Measurements from ENCODE around the gene NBL1.

NBL1 gene

GRCh38 chr1:19690342-19690741 is 46.2 kb downstream of the NBL1 start:
- in situ Hi-C loops (cut with MboI; ENCODE audit: low pct_unique_long_range_greater_than_20kb, low sequenced_read_pairs, unreplicated experiment): no loop called here
- DNase-seq (ENCODE audit: low spot score): no peak
- TF ChIP-seq, protein P1, sequence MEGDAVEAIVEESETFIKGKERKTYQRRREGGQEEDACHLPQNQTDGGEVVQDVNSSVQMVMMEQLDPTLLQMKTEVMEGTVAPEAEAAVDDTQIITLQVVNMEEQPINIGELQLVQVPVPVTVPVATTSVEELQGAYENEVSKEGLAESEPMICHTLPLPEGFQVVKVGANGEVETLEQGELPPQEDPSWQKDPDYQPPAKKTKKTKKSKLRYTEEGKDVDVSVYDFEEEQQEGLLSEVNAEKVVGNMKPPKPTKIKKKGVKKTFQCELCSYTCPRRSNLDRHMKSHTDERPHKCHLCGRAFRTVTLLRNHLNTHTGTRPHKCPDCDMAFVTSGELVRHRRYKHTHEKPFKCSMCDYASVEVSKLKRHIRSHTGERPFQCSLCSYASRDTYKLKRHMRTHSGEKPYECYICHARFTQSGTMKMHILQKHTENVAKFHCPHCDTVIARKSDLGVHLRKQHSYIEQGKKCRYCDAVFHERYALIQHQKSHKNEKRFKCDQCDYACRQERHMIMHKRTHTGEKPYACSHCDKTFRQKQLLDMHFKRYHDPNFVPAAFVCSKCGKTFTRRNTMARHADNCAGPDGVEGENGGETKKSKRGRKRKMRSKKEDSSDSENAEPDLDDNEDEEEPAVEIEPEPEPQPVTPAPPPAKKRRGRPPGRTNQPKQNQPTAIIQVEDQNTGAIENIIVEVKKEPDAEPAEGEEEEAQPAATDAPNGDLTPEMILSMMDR (IDR thresholded peaks at IDR 0.05; ENCODE audit: extremely low read depth, insufficient read depth, missing control alignments): no peak

DNA sequence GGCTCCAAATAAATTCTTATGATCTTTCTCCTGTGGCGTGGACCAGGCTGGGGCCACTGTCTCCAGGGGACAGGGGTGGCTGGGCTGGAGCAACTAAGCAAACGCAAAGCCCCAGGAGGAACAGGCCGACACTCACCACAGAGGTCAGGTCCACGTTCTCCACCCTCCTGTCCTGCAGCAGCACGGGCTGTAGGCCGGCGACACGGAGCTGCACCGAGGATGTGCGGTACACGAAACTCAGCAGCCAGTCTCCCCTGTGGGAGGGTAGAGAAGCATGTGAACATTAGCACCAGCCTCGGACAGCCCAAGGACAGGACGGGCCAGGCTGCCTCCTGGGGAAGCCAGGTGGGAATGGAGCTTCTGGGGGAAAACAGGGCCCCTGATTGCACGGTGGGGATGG is 50.2 kb downstream of the NBL1 start:
- no peak for DNase-seq (ENCODE audit: low spot score)
- in situ Hi-C loops (cut with MboI; ENCODE audit: low pct_unique_long_range_greater_than_20kb, low sequenced_read_pairs, unreplicated experiment): no loop called here

DNA sequence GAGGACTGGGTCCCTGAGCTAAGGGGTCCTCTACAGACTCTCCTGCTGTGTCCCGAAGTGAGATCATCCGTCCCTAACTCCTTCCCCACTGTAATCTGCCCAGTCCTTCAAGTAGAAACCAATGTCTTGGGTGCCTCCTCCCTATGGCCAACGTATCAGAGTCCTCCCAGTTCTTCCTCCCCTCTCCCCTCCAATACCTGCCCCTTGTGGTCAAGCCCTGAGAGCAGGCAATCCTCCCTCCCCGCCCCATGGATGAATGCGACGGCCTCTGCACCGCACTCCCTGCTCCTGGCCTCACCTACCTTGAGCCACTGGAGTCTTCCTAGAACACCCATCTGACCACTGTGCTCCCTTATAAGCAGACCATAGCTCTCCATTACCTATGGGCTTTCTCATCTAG is 51.7 kb downstream of the NBL1 start:
- TF ChIP-seq, protein P1 (IDR thresholded peaks at IDR 0.05; ENCODE audit: extremely low read depth, insufficient read depth, missing control alignments): no peak
- in situ Hi-C loops (cut with MboI; ENCODE audit: low pct_unique_long_range_greater_than_20kb, low sequenced_read_pairs, unreplicated experiment): no loop called here
- DNase-seq (ENCODE audit: low spot score): no peak

More for the DNA sequence above, 50.2 kb downstream of the NBL1 start:
- TF ChIP-seq, protein P1 (IDR thresholded peaks at IDR 0.05; ENCODE audit: extremely low read depth, insufficient read depth, missing control alignments): no peak

DNA sequence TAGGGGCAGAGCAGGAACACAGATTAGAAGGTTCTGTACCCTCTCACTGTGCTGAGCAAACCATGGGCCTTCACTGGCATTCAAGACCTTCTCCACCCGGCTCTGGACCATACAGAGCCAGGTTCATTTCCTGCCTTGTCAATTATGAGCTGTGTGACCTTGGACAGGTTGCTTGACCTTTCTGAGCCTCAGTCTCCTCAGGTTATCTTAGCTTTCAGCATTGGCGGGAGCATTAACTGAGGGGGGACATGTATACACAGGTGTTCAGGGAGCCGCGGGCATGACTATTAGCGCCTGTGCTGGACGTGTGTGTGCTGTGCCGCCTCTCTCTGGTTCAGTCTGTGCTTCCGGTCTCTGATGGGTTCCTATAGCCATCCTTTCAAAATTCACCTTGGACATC is 52.7 kb downstream of the NBL1 start:
- in situ Hi-C loops (cut with MboI; ENCODE audit: low pct_unique_long_range_greater_than_20kb, low sequenced_read_pairs, unreplicated experiment): no loop called here

DNA sequence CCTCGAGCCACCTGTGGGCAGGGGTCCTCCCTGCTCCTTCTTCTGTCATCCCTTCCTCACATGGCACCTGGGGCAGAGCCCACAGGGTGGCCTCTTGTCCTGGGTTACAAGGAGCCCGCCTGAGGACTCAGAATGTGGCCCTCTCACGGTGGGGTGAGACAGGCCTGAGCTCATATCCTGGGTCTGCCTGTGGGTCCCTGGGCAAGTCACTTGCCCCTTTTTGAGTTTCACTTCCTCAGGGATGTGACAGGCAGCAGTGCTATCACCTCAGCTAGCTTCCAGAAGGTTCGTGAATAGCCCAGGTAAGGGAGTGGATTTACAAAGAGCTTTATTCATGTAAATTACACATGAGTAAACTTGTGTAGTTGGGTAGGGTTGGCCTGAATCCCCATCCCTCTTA is 54.1 kb downstream of the NBL1 start:
- in situ Hi-C loops (cut with MboI; ENCODE audit: low pct_unique_long_range_greater_than_20kb, low sequenced_read_pairs, unreplicated experiment): no loop called here
- TF ChIP-seq, protein P1 (IDR thresholded peaks at IDR 0.05; ENCODE audit: extremely low read depth, insufficient read depth, missing control alignments): no peak
- no peak for DNase-seq (ENCODE audit: low spot score)

More for the DNA sequence above, 52.7 kb downstream of the NBL1 start:
- DNase-seq (ENCODE audit: low spot score): no peak
- TF ChIP-seq, protein P1 (IDR thresholded peaks at IDR 0.05; ENCODE audit: extremely low read depth, insufficient read depth, missing control alignments): no peak

DNA sequence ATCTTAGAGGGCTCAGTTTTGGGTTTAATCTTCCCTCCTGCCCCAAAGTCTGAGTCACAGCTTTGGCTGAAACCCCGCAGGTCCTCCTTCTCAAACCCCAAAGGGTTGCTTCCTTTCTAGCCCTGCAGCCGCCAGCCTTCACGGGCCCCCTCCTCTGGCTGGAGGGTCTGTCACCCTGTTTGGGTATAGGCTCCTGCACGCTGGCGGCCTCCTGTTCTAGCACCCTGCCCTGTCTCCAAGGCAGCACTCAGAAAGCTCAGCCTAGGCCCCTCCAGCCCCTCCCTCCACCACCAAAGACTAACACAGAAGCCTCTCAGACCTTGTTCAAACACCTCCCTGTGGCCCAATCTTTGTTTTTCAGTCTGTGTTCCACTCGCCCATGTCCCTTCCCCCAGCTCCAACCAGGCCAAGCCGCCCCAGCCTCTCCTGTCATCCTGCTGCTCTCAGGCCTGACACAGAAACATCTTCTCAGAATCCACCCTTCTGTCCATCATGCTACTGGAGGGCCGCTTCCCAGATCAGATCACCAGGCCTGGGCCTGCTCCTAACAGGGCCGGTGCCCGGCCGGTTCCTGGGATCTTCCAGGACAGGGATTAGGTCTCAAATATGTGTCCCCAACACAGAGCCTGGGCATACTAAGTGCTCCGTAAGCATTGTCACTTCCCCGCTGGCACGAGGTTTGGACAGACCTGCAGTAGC is 56.1 kb downstream of the NBL1 start:
- in situ Hi-C loops (cut with MboI; ENCODE audit: low pct_unique_long_range_greater_than_20kb, low sequenced_read_pairs, unreplicated experiment): no loop called here
- TF ChIP-seq, protein P1 (IDR thresholded peaks at IDR 0.05; ENCODE audit: extremely low read depth, insufficient read depth, missing control alignments): no peak
- no peak for DNase-seq (ENCODE audit: low spot score)
